T1000 (cell line): Measurements from ENCODE around the gene ZP4.

Experiments
- DNase-seq: peaks from one replicate; lab custom pipeline; 2025; ENCODE audit warnings: mixed read lengths; lab: John Stamatoyannopoulos, UW

ZP4 gene

GRCh38 chr1:237890822-237891221 is at the start of gene ZP4:
Gene ZP4, minus strand, starts transcription at chr1:237890922. Its CDS starts 287 bp downstream, at chr1:237890635.
- no peak for DNase-seq

GRCh38 chr1:237938553-237938952 is 47.8 kb upstream of the ZP4 start:
- no peak for DNase-seq

- no peak for DNase-seq
Measured at GRCh38 chr1:237938068-237938467, 47.3 kb upstream of the ZP4 start.

- DNase-seq = no peak
Measured at GRCh38 chr1:237932816-237933215, 42.1 kb upstream of the ZP4 start.

GRCh38 chr1:237931581-237931980 is 40.9 kb upstream of the ZP4 start:
- no peak for DNase-seq

- no peak for DNase-seq
Measured at GRCh38 chr1:237927198-237927597, 36.5 kb upstream of the ZP4 start.

GRCh38 chr1:237921306-237921705 is 30.6 kb upstream of the ZP4 start:
- no peak for DNase-seq

GRCh38 chr1:237913345-237913744 is 22.6 kb upstream of the ZP4 start:
- no peak for DNase-seq

GRCh38 chr1:237911911-237912310 is 21.2 kb upstream of the ZP4 start:
- no peak for DNase-seq

- DNase-seq = no peak
Measured at GRCh38 chr1:237910834-237911233, 20.1 kb upstream of the ZP4 start.

- DNase-seq = no peak
Measured at GRCh38 chr1:237903961-237904360, 13.2 kb upstream of the ZP4 start.

GRCh38 chr1:237902960-237903743 is 12.4 kb upstream of the ZP4 start:
- no peak for DNase-seq

GRCh38 chr1:237901299-237901934 is 10.7 kb upstream of the ZP4 start:
- no peak for DNase-seq

GRCh38 chr1:237895630-237896029 is 4.9 kb upstream of the ZP4 start:
- DNase-seq = no peak

- DNase-seq = no peak
Measured at GRCh38 chr1:237894131-237894530, 3.4 kb upstream of the ZP4 start.

GRCh38 chr1:237891979-237892378 is 1.3 kb upstream of the ZP4 start:
- no peak for DNase-seq

- DNase-seq = no peak
Measured at GRCh38 chr1:237891266-237891665, 544 bp upstream of the ZP4 start.

- DNase-seq = no peak
Measured at GRCh38 chr1:237890416-237890815, 306 bp downstream of the ZP4 start.

- no peak for DNase-seq
Measured at GRCh38 chr1:237888143-237888542, 2.6 kb downstream of the ZP4 start.

GRCh38 chr1:237887542-237887941 is 3.2 kb downstream of the ZP4 start:
- DNase-seq = no peak

- DNase-seq = no peak
Measured at GRCh38 chr1:237884237-237884636, 6.5 kb downstream of the ZP4 start.

- DNase-seq = no peak
Measured at GRCh38 chr1:237879195-237879594, 11.5 kb downstream of the ZP4 start.

- DNase-seq = no peak
Measured at GRCh38 chr1:237878406-237878805, 12.3 kb downstream of the ZP4 start.

GRCh38 chr1:237877631-237878030 is 13.1 kb downstream of the ZP4 start:
- DNase-seq = no peak
